Measurements from ENCODE around the gene RAD54L. TPM values are rescaled to one million over a fixed set of nuclear protein-coding genes. Genes with fewer than 3 reads are reported as not detected.
"Not testable (repeated sequence)": the region's sequence is repeated elsewhere in the genome, so short reads cannot be mapped to it uniquely, and the experiment has no call there.

Gene RAD54L
- total RNA-seq, 1 donor from 2014 or later = 22.2 TPM

- H2AFZ ChIP-seq (replicated peaks) = no peak overlapping the region
- no peak overlapping the region for H3K4me3 Mint-ChIP-seq
- H3K4me1 Mint-ChIP-seq = peaks cover 18% of the 10 kb centered on the region
- H3K36me3 Mint-ChIP-seq = peaks cover 13% of the 10 kb centered on the region
- H3K4me3 ChIP-seq = no peak overlapping the region
- no peaks in the 10 kb centered on the region for H3K79me2 ChIP-seq (ENCODE audit: low read depth)
- H3K9me3 Mint-ChIP-seq = no peaks in the 10 kb centered on the region
- peaks cover 41% of the 10 kb centered on the region for H3F3A ChIP-seq (ENCODE audit: low read depth)
- no peak overlapping the region for H3K27ac ChIP-seq
- peaks cover 12% of the 10 kb centered on the region for H3K4me1 ChIP-seq
- DNase-seq (ENCODE audit: low spot score) = no peak
- H3K27me3 Mint-ChIP-seq (ENCODE audit: insufficient read depth, low read depth) = no peaks in the 10 kb centered on the region
- H4K20me1 ChIP-seq (ENCODE audit: low read depth) = no peaks in the 10 kb centered on the region
- H3K9ac ChIP-seq = no peak overlapping the region
- H3K36me3 ChIP-seq = peaks cover 12% of the 10 kb centered on the region
- no peaks in the 10 kb centered on the region for H3K27me3 ChIP-seq
- H3K9me3 ChIP-seq (ENCODE audit: low read depth) = no peaks in the 10 kb centered on the region
- no peak for TF ChIP-seq EZH2phosphoT487 (IDR thresholded peaks at IDR 0.05)
- no peak for TF ChIP-seq EZH2 (IDR thresholded peaks at IDR 0.05)
- TF ChIP-seq, protein P1, sequence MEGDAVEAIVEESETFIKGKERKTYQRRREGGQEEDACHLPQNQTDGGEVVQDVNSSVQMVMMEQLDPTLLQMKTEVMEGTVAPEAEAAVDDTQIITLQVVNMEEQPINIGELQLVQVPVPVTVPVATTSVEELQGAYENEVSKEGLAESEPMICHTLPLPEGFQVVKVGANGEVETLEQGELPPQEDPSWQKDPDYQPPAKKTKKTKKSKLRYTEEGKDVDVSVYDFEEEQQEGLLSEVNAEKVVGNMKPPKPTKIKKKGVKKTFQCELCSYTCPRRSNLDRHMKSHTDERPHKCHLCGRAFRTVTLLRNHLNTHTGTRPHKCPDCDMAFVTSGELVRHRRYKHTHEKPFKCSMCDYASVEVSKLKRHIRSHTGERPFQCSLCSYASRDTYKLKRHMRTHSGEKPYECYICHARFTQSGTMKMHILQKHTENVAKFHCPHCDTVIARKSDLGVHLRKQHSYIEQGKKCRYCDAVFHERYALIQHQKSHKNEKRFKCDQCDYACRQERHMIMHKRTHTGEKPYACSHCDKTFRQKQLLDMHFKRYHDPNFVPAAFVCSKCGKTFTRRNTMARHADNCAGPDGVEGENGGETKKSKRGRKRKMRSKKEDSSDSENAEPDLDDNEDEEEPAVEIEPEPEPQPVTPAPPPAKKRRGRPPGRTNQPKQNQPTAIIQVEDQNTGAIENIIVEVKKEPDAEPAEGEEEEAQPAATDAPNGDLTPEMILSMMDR (IDR thresholded peaks at IDR 0.05) = no peak
- H3K4me2 ChIP-seq = no peak overlapping the region
- H3K27ac Mint-ChIP-seq = no peak overlapping the region
Observed at GRCh38 chr1:46317323-46317722, 69.8 kb downstream of the RAD54L start.

DNA sequence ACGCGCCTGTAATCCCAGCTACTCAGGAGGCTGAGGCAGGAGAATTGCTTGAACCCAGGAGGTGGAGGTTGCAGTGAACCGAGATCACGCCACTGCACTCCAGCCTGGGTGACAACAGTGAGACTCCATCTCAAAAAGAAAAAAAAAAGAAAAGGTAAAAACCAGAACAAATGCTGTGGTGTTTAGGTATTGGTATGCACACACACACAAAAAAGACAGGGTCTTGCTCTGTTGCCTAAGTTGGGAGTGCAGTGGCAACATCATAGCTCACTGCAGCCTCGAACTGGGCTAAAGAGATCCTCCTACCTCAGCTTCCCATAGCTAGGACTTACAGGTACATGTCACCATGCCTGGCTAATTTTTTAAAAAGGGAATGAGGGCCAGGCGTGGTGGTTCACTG, 71.7 kb downstream of the RAD54L start:
- not testable (repeated sequence) for H3K9me3 Mint-ChIP-seq; H3K36me3 ChIP-seq; H3K27ac ChIP-seq; H3K27ac Mint-ChIP-seq; H3K79me2 ChIP-seq (ENCODE audit: low read depth); H4K20me1 ChIP-seq (ENCODE audit: low read depth); H3K27me3 ChIP-seq; H3K4me2 ChIP-seq; H3K9me3 ChIP-seq (ENCODE audit: low read depth); H3K27me3 Mint-ChIP-seq (ENCODE audit: insufficient read depth, low read depth); H3K36me3 Mint-ChIP-seq; H2AFZ ChIP-seq (replicated peaks); H3K4me3 Mint-ChIP-seq; H3K4me3 ChIP-seq; H3K9ac ChIP-seq; DNase-seq (ENCODE audit: low spot score)
- Histone ChIP-seq H3F3A (ENCODE audit: low read depth) (peaks cover 34% of the 10 kb centered on the region), H3K4me1 (peaks cover 12% of the 10 kb centered on the region)
- peaks cover 18% of the 10 kb centered on the region for H3K4me1 Mint-ChIP-seq

DNA sequence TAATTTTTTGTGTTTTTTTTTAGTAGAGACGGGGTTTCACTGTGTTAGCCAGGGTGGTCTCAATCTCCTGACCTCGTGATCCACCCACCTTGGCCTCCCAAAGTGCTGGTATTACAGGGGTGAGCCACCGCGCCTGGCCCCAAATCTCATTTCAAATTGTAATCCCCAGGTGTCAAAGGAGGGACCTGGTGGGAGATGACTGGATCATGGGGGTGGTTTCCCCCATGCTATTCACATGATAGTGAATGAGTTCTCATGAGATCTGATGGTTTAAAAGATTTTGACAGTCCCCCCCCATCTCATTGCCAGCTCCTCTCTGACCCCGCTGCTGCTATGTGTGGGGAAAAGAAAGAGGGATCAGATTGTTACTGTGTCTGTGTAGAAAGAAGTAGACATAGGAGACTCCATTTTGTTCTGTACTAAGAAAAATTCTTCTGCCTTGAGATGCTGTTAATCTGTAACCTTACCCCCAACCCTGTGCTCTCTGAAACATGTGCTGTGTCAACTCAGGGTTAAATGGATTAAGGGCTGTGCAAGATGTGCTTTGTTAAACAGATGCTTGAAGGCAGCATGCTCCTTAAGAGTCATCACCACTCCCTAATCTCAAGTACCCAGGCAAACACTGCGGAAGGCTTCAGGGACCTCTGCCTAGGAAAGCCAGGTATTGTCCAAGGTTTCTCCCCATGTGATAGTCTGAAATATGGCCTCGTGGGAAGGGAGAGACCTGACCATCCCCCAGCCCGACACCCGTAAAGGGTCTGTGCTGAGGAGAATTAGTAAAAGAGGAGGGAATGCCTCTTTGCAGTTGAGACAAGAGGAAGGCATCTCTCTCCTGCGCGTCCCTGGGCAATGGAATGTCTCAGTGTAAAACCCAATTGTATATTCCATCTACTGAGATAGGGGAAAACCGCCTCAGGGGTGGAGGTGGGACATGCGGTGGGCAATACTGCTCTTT, 72.7 kb downstream of the RAD54L start:
- peak; percentile 17 for DNase-seq (ENCODE audit: low spot score)
- H3K27ac Mint-ChIP-seq = peak overlapping the region; percentile 55
- not testable (repeated sequence) for H3K79me2 ChIP-seq (ENCODE audit: low read depth); H3K36me3 ChIP-seq; H4K20me1 ChIP-seq (ENCODE audit: low read depth); H3K9me3 ChIP-seq (ENCODE audit: low read depth); H3K9ac ChIP-seq; H3K9me3 Mint-ChIP-seq; H2AFZ ChIP-seq (replicated peaks); H3K4me3 ChIP-seq; H3K27me3 ChIP-seq; H3K27ac ChIP-seq; H3K27me3 Mint-ChIP-seq (ENCODE audit: insufficient read depth, low read depth); H3K36me3 Mint-ChIP-seq
- peaks cover 18% of the 10 kb centered on the region for H3K4me1 Mint-ChIP-seq
- Histone ChIP-seq H3F3A (ENCODE audit: low read depth) (peaks cover 28% of the 10 kb centered on the region), H3K4me1 (peaks cover 12% of the 10 kb centered on the region), H3K4me2 (peak overlapping the region; percentile 67)
- peak overlapping the region; percentile 55 for H3K4me3 Mint-ChIP-seq

GRCh38 chr1:46322191-46322590, 74.6 kb downstream of the RAD54L start:
- not testable (repeated sequence) for H3K27ac Mint-ChIP-seq; H4K20me1 ChIP-seq (ENCODE audit: low read depth); H3K27me3 ChIP-seq; DNase-seq (ENCODE audit: low spot score); H2AFZ ChIP-seq (replicated peaks); H3K9ac ChIP-seq; H3K36me3 ChIP-seq; H3K27ac ChIP-seq; H3K4me3 ChIP-seq; H3K27me3 Mint-ChIP-seq (ENCODE audit: insufficient read depth, low read depth); H3K9me3 Mint-ChIP-seq; H3K4me3 Mint-ChIP-seq; H3K36me3 Mint-ChIP-seq; H3K4me2 ChIP-seq; H3K9me3 ChIP-seq (ENCODE audit: low read depth); H3K79me2 ChIP-seq (ENCODE audit: low read depth)
- Histone ChIP-seq H3F3A (ENCODE audit: low read depth) (peaks cover 17% of the 10 kb centered on the region), H3K4me1 (peaks cover 12% of the 10 kb centered on the region)
- H3K4me1 Mint-ChIP-seq = peaks cover 18% of the 10 kb centered on the region

DNA sequence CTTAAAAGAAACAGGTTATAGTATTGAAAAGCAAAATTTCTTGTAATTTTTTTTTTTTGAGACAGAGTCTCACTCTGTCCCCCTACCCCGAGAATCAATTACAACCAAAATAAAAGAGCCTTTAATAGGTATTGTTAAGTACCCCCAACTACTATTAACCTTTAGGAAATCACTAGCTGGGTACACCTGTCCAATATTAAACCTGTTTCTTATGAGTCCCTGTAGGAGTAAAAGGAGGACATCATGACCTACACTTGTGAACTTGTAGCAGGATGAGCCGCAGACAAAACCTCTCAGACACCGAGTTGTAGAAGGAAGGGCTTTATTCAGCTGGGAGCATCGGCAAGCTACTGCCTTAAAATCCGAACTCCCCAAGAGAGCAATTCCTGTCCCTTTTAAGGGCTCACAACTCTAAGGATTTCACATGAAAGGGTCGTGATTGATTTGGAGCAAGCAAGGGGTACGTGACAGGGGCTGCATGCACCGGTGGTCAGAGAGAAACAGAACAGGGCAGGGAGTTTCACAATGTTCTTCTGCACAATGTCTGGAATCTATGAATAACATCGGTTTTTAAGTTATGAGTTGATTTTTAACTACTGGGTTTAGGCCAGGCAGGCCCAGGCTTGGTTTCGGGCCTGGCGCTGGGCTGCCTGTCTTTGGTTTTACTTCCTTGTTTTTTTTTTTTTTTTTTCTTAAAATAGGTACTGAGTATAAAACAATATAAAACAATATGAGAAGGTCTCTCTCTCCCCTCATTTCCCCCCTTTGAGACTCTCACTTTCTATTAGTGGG, 77.9 kb downstream of the RAD54L start:
- peaks cover 14% of the 10 kb centered on the region for H3K4me1 Mint-ChIP-seq
- H3K27me3 Mint-ChIP-seq (ENCODE audit: insufficient read depth, low read depth) = not testable (repeated sequence)

More for the DNA sequence above, 77.9 kb downstream of the RAD54L start:
- H3K9me3 ChIP-seq (ENCODE audit: low read depth); H4K20me1 ChIP-seq (ENCODE audit: low read depth); H3K27ac Mint-ChIP-seq; H3K9me3 Mint-ChIP-seq; H2AFZ ChIP-seq (replicated peaks); H3K79me2 ChIP-seq (ENCODE audit: low read depth); H3K36me3 ChIP-seq; H3K36me3 Mint-ChIP-seq; H3K4me2 ChIP-seq; DNase-seq (ENCODE audit: low spot score); H3K4me3 ChIP-seq; H3F3A ChIP-seq (ENCODE audit: low read depth); H3K27ac ChIP-seq; H3K9ac ChIP-seq; H3K27me3 ChIP-seq; H3K4me3 Mint-ChIP-seq: not testable (repeated sequence)
- H3K4me1 ChIP-seq = peaks cover 17% of the 10 kb centered on the region

Data from neural progenitor cell (in vitro differentiated cells).